HG03575 (cell line): ENCODE results near the gene EIF3K.

ENCODE experiments used
- ATAC-seq: cut with Tn5 transposase; IDR thresholded peaks from one replicate; pipeline ENCODE4 v1.9.1; 2021; ENCODE audit not compliant: unreplicated experiment, insufficient number of reproducible peaks, low FRiP score; ENCODE audit errors: extremely low read depth

Gene EIF3K

DNA sequence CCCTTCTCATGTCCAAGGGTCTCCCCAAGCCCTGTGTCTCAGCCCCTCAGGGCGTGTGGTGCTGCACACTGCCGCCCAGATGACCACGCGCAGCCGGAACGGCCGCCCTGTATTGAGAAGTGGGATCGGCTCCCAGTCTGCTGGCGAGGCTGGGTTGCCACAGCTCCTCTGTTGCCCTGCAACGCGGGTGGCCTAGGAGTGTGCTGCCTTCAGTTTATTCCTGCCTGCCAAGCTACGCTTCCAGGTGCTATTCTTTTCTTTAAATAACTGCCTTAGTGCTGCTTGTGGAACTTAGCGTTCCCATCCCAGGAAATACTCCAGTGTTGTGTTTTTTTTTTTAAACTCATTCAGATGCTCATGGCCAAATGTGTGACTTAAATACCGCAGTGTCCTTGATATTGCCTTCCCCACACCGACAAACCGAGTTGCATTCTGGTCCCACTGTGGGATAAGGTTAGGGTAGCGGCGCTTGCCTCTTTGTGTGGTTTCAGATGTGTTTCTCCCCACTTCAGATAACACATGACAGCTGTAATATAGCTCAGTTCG, 45.0 kb downstream of the EIF3K start:
- no peak for ATAC-seq

DNA sequence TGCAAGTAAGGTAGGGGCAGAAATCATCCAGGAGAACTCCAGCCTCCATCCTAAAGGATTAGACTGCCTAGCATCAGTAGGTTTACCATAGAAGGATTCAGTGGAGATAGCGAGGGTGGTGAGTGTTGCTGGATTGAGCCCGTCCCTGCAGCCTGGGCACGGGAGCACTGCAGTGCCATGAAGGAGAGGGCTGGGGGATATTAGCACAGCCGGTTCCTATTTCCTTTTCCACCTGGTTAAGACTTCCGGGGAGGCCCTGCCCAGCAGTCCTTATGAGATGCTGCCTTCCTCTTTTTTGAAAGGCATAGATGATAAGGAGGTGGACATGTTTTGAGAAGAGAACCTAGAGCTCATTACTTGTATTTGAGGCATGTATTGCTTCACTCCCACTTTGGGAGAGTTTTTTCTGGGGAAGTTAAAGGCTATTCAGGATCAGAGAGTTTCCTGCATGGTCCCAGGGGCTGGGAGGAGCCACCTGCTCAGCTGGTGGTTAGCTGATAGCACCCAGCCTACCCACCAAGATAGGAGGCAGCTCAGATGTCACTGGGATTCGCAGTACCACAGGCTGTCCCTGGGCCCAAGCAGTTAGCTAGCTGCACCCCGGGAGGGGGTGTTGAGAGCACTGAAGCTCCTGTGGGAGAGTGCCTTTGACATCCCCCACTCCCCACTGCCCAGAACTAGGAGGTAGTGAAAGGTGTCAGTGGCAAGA, 45.7 kb downstream of the EIF3K start:
- no peak for ATAC-seq

DNA sequence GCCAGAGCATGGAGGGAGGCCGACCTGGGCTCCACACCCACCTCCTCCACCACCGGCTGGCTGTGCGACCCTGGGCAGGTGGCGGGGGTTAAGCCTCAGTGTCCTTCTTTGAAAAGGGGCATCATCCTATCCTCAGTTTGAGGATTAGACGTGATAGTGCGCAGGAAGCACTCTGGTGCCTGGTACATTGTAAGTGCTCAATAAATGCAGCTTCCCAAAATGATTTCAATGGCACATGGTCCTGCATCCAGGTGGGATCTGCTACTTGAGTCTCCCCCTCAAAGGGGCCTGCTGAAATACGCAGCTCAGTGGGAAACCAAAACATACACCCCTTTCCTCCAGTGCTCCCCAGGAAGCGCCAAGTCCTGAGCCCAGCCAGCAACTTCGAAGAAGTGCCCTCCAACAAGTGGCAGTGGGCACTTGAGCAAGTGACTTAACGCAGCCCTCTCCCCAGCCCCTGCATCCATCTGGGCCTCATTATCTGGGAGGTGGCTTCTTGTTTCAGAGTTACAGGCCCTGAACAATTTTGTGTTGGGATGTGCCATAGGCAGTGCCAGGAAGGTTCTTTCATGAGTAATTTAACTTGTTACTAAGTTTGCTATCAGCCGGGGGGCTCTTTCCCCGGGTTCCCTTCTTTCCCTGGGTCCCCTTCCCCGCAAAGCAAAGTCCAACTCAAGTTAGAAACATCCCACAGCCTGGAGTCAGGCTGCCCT, 46.4 kb downstream of the EIF3K start:
- no peak for ATAC-seq

DNA sequence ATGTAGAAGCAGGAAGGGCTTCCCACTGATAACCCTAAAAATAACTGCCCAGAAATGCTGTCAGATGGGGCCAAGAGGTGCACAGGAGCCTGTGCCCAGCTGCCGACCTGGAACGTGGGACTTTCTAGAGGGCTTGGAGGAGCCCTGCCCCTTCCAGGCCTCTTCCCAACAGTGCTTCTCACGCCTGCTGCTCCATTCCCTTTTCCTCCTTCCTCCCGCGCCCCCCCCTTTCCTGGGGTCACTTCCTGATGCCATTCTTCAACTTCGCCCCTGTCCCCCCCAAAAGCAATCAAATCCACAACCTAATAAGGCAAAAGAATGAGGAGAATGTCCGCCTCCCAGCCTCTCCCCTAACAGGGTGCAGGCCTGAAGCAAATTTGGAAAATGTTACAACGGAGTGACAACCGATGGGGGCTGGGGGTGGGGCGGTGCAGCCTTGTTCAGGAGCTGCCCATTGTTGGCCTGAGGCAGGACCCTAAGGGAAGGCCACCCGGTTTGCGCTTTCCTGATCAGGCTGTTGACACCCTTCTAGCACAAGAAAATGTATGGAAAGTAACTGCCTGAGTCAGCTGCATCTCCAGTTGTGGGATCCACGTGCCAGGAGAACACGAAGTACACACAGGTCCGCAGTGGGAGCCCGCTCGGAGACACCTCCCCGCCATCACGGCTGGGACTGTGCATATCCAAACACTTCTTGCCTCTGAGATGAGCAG, 47.1 kb downstream of the EIF3K start:
- no peak for ATAC-seq

DNA sequence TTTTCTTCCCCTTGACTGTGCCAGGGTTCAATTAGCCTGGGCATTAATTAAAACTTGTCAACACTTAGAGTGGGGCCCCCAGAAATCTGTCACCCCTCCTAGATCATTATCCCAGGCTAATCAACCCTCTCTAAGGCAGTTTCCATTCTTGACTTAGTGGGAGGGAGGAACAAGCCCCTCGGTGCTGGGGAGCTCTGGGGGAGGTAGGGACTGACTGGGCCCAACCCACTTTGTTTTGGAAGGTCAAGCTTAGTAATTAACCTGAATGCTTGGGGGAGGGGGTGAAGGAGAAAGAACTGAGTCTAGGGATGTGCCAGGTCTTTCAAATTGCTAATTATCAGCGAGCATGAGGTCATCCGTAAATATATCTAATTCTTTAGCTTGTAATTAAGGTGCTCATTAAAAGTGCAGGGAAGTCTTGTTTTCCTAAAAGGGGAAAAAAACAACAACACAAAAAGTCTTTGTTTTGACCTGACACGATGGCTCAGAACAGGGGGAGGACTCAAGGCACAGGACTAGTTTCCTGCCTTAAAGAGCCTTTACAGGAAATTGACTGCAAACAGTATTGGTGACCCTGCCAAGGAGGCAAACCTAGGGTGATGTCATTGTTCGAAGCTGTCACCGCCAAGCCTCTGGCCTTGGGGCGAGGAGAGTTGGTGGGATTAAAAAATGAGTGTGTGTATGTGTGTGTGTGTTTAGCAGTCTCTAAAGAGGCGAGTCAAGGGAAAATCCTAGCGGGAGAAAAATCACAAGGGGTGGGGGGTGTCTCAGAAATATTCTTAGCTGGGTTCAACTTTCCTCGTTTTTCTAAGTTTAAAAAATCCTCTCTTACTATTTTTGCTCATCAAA, 47.9 kb downstream of the EIF3K start:
- ATAC-seq: no peak

DNA sequence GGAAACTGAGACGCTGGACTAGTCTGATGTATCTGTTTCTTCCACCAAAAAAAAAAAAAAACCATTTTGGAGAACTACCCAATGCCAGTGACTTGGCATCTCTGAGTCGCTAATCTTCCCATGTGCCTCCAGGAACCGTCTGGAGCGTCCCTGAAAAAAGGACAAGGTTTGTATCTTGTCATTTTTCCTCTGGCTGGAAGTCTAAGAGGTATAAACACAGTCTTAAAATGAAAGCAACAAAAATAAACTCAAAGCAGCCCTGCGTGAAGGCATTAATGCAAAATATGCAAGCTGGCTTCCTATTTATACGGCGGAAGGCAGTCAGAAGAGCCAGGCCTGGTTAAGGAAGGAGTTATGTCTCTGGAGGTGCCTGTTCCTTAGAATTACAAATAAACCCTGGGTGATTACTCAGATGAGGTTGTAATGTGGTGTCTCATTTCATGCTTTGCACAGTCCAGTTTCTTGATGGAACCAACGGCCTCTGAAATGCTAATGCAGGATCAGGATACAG, 48.7 kb downstream of the EIF3K start:
- ATAC-seq: no peak

DNA sequence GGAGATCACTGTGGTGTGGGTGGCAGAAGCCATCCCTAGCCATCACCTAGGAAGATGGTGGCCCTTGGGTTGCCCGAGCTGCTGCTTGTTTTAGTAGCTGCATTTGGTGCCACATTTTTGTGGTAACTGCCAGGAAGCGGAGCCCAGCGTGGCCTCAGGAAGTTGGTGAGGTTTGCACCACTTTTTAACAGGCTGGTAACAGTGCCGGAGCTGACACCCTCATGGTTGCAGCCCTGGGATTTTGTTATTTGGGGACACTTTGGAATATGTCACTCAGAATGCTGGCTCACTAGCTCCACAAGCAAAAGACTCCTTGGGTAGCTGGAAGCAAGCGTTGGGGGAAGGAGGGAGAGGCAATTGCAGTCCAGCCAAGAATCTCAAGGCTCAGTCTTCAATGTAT, 50.6 kb downstream of the EIF3K start:
- no peak for ATAC-seq

DNA sequence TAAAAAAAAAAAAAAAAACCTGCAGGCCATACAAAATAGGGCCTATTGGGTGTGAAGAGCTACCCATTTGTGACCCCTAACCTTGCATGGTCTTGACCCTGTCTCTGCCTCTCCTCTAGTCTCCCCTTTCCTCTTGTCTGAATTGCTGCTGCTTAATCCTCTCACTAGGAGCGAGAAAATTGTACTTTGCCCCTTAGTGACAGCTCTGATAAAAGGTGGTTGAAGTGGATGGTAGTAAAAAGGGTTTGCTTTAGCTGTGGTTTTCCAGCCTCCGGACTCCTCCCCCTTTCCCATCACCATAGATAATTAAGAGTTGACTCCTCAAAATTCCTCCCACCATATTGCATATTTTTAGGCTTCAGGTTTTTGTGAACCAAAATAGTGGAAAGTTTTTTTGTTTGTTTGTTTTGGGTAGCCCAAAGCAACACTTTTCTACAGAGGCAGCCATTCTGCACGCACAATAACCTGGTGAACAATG, 52.0 kb downstream of the EIF3K start:
- no peak for ATAC-seq

DNA sequence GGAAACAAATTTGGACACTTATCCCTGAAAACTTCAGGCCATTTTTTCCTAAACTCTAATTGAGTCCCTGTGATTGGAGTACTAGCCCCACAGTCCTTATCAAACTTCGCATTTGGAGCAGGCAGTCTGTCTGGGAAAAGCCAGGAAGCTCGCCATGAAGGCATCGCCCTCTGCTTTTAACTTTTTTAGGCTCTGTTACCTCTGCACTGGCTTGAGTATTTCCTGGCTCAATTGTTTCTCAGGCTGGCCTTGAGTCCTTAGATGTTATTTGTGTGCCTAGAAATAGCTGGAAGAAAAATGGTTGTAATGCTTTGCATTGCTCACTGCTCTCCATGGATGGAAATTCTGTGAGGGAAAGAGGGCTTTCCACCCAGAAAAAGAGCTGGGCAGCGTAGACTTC, 52.7 kb downstream of the EIF3K start:
- ATAC-seq: no peak

DNA sequence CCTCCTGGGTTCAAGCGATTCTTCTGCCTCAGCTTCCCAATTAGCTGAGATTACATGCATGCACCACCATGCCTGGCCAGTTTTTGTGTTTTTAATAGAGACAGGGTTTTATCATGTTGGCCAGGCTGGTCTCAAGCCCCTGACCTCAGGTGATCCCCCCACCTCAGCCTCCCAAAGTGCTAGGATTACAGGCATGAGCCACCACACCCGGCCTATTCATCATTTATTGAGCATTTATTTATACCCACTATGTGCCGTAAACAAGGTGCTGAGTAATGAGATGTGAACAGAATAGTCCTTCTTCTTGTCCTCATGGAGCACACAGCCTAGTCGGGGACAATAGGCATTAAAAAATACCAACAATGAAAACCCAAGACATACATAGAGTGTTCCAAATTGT, 54.0 kb downstream of the EIF3K start:
- ATAC-seq: no peak

DNA sequence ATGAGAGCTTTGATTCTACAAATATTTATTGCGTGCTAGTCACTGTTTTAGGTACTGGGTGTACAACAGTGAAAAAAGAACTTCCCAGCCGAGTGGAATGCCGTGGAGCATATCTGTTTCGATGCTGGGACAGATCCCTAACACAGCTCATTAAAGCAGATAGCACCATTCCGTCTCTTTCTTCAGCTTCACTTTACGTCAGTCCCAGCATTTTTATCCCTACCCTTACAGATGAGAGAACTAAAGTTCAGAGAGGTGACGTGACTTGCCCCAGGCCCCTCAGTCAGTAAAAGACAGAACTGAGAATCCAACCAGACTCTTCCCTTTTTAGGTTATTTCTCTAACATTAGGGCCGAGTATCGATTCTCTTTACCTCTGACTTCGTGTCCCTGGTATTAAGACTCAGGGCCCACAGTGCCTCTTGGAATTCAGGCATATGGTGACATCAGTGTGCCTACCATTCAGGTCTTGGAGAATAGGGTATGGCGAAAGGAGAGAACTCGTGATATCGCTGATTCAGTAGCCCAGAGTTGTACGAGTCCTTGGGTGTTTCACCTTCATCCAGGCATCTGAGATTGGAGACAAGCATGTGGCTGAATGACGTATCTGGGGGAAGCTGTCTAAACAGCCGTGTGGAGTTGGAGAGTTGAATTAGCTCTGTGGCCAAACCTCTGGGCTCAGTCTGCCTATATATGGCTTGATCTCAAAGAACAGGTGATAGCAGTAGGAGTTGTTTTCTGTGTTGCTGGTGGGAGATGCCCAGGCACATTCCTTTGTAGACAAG, 55.6 kb downstream of the EIF3K start:
- ATAC-seq: no peak

DNA sequence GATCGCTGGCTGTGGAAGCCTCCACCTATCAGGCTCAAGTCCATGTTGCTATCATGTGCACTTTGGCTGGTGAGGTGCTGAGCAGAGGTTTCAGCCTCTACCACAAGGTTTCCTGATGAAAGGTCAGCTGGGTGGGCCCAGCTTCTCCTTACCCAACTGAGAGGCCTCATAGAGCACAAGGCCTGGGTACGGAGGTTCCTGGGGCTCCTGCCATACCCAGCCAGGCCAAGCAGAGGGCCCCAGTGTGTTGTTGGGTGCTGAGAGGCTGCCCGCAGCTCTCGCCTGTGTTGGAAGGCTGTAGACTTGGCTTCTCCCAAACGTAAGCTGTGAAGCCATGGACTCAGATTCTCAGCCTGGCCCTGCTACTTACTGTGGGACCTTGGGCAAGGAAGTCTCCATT, 56.6 kb downstream of the EIF3K start:
- no peak for ATAC-seq

DNA sequence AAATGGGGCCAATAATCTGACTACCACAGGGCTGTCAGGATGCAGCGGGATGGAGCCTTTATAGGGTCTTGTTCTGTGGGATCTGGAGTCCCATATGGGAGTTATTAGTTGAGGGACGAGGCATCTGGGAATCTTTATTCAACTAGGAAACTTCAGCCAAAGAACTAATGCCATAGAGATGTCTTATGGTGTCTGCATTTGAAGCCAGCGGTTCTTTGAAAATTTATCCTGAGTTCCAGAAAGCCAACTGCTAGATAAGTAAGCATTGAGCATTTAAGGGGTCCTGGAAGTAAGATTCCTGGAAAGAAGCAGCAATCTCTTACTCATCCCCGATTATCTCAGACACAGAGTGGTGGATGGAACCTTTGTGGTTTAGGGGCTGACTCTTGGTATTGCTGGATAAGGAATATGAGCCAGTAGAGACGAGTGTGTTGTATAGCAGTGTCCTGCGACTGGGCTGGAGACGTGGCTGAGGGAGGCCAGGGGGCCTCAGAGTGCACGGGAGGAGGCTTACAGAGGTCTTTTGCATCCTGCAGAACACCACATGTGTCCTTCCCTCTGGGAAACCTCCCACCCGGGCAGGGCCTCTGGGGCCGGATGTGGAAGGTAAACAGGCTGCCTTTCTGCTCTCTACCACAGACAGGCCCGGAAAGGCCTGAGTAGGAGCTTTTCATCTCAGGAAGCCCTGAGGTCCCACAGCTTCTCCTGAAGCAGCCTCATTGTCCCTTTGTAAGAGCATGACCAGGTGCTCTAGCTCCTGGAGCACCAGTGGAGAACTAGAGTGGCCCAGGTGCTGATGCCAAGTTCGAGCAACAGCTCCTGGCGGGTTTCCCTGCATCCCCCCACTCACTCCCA, 57.3 kb downstream of the EIF3K start:
- no peak for ATAC-seq

DNA sequence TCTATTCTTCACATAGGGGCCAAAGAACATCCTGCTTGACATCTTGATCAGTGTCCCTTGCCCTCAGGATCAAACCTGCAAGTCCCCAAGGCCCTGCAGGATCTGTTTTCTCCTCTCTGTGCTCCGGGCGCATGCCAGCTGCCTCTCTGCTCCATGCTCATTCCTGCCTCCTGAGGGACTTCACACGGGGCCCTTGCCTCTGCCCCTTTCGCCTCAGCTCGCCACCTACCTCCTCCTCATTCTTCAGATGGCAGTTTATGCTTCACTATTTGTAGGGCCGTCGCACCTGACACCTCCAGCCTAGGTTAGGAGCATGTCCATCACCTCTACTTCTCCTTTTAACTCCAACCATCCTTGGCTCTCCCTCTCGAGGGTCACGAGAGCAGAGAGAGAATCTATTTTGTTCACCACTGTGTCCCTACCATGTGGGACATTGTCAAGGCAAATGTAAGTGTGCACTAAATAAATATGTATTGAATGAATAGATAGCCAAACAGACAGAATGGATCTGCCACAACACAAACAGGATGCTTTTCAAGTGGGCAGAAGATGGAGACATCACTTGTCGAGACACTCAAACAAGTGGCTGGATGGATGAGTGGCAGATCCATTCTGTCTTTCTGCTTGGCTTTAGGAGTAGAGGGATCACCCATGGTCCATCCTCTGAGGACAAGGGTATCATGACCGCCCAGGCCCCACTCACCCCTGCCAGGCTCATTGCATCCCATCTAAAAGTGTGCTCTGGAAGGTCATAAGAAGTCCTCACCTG, 58.1 kb downstream of the EIF3K start:
- ATAC-seq: no peak

DNA sequence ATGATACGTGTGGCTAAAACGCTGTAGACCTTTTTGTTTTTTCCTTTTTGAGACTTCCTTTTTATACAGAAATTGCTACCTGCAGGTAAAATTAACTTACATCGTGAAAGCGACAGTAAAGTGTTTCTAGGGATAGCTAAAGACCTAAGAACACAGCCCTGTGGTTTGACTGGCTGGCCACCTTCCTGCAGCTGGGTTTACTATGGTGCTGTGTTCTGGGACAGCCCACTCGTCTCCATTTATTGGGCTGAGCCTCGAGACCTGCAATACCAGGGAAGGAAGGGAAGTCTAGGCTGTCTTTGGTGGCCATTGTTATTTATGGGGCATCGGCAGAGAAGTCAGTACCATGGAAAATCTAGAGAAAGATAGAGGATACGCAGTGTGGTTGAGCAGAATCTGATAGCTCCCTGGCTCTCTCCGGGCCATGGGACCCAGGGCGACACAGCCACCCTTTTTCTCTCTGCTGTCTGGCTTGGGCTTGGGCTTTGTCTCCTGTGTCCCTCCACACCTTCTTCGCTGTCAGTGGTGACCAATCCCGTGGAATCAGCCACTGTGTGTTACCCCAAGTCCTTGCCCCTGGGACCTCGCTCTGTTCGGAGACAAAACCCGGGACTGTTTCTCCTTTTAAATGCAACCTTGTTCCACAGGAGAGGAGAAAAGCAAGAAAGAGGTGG, 59.4 kb downstream of the EIF3K start:
- ATAC-seq: no peak

DNA sequence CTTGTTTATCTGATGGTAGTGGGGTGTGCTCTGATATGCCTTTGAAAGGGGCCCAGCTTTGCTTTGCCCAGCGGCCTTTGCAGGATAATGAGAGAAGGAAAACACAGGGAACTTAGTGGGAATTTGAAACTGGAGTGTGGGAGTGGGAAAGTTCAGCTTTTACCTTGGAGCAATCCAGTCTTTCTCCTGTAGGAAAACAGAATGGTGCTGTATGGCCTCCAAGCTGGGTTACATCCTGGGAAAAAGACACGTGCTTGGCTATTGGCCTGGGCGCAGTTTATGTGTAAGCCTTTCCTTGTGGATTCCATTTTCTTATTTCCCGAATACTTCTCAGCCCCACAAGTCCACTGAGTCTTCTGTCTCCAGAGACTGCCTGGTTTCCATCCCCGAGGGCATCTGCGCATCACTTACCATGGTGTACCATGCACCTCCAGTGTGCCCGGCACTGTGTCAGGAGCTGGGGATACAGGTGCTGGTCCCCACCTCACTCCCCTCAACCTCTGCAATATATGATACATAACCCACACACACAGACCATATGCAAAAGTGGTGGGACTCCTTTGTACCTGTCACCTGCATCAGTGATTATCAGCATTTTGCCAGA, 60.0 kb downstream of the EIF3K start:
- ATAC-seq: no peak
